AG09309 (cell line): ENCODE measurements around the gene SUMO1.

Experiments used
- DNase-seq: peaks from one replicate; pipeline ENCODE4 v3.0.0-alpha.2; 2010; ENCODE audit warnings: low read depth
- H3K4me3 ChIP-seq: 2 replicates; pipeline ENCODE4 v1.5.1; 2011; ENCODE audit warnings: mild to moderate bottlenecking, low read depth, low read length, moderate library complexity; ENCODE audit not compliant: control insufficient read depth
- CTCF ChIP-seq: IDR thresholded peaks from 2 replicates; pipeline ENCODE4 v1.5.1; 2011; ENCODE audit warnings: mild to moderate bottlenecking, low read depth, low read length, inconsistent platforms; ENCODE audit not compliant: insufficient read depth, control insufficient read depth; ENCODE audit errors: missing control alignments

The SUMO1 gene

GRCh38 chr2:202185156-202185555 is 53.2 kb downstream of the SUMO1 start:
- TF ChIP-seq CTCF, result no peak
- no peak overlapping the region for H3K4me3 ChIP-seq
- DNase-seq, result no peak

- DNase-seq, result no peak
- H3K4me3 ChIP-seq, result no peak overlapping the region
- no peak for TF ChIP-seq CTCF
Observed at GRCh38 chr2:202184557-202184956, 53.8 kb downstream of the SUMO1 start.

- peak; percentile 39 for DNase-seq
- peak; percentile 78 for TF ChIP-seq CTCF
- no peak overlapping the region for H3K4me3 ChIP-seq
Observed at GRCh38 chr2:202178346-202178958, 59.9 kb downstream of the SUMO1 start.

- no peak overlapping the region for H3K4me3 ChIP-seq
- TF ChIP-seq CTCF, result no peak
- no peak for DNase-seq
Observed at GRCh38 chr2:202172439-202173211, 65.8 kb downstream of the SUMO1 start.

- no peak for DNase-seq
- H3K4me3 ChIP-seq, result no peak overlapping the region
- no peak for TF ChIP-seq CTCF
Observed at GRCh38 chr2:202171241-202171825, 67.1 kb downstream of the SUMO1 start.

- no peak for DNase-seq
- H3K4me3 ChIP-seq, result no peak overlapping the region
- TF ChIP-seq CTCF, result no peak
Observed at GRCh38 chr2:202169832-202170424, 68.5 kb downstream of the SUMO1 start.
